Trophoblast cell (in vitro differentiated cells and primary cell): ENCODE results near the gene MCF2L2.

Source experiments
- DNase-seq, 2 donors: peaks; one replicate each; pipeline ENCODE4 v3.0.0-alpha.2; 2016
- H2AFZ ChIP-seq: 2 replicates; pipeline ENCODE4 v1.6.1; 2013; ENCODE audit warnings: low read length, moderate library complexity, mild to moderate bottlenecking; ENCODE audit not compliant: insufficient read depth, poor library complexity
- H2AK5ac ChIP-seq: 2 replicates; pipeline ENCODE4 v1.6.1; 2013; ENCODE audit warnings: mild to moderate bottlenecking, low read length
- H2BK120ac ChIP-seq: 2 replicates; pipeline ENCODE4 v1.6.1; 2013; ENCODE audit warnings: low read length, mild to moderate bottlenecking, moderate library complexity; ENCODE audit not compliant: insufficient read depth, poor library complexity
- H2BK12ac ChIP-seq: 2 replicates; pipeline ENCODE4 v1.6.1; 2013; ENCODE audit warnings: mild to moderate bottlenecking, low read length, moderate library complexity
- H2BK5ac ChIP-seq: 2 replicates; pipeline ENCODE4 v1.6.1; 2013; ENCODE audit warnings: low read length, low read depth, moderate library complexity, mild to moderate bottlenecking; ENCODE audit not compliant: poor library complexity
- H3K14ac ChIP-seq: 2 replicates; pipeline ENCODE4 v1.6.1; 2013; ENCODE audit warnings: mild to moderate bottlenecking, low read length
- H3K18ac ChIP-seq: 2 replicates; pipeline ENCODE4 v1.6.1; 2013; ENCODE audit warnings: mild to moderate bottlenecking, low read length
- H3K23ac ChIP-seq: 2 replicates; pipeline ENCODE4 v1.6.1; 2013; ENCODE audit warnings: low read length
- H3K27ac ChIP-seq: 2 replicates; pipeline ENCODE4 v1.5.1; 2013; ENCODE audit warnings: low read depth, mild to moderate bottlenecking, inconsistent platforms, low read length, moderate library complexity
- H3K27me3 ChIP-seq: 2 replicates; pipeline ENCODE4 v1.6.1; 2013; ENCODE audit warnings: inconsistent platforms, mild to moderate bottlenecking, low read length, moderate library complexity; ENCODE audit not compliant: insufficient read depth
- H3K36me3 ChIP-seq, 2 experiments: 1 replicate in 1 of 2; 2 replicates in 1 of 2; pipeline ENCODE4 v1.6.1; 2013; ENCODE audit warnings: low read length in 2 of 2, mild to moderate bottlenecking in 2 of 2, moderate library complexity in 1 of 2; ENCODE audit not compliant: insufficient read depth in 2 of 2, control insufficient read depth in 1 of 2
- H3K4ac ChIP-seq: 2 replicates; pipeline ENCODE4 v1.6.1; 2013; ENCODE audit warnings: low read depth, mild to moderate bottlenecking, low read length, moderate library complexity
- H3K4me1 ChIP-seq, 2 experiments: 1 replicate in 1 of 2; 2 replicates in 1 of 2; pipeline ENCODE4 v1.6.1; 2013; ENCODE audit warnings: low read length in 2 of 2, mild to moderate bottlenecking in 2 of 2, moderate library complexity in 1 of 2; ENCODE audit not compliant: insufficient read depth in 2 of 2, control insufficient read depth in 1 of 2
- H3K4me2 ChIP-seq: 2 replicates; pipeline ENCODE4 v1.6.1; 2013; ENCODE audit warnings: inconsistent platforms, mild to moderate bottlenecking, low read length, moderate library complexity
- H3K4me3 ChIP-seq: 2 replicates; pipeline ENCODE4 v1.5.1; 2013; ENCODE audit warnings: mild to moderate bottlenecking, low read depth, low read length, inconsistent platforms
- H3K79me1 ChIP-seq: one replicate; pipeline ENCODE4 v1.6.1; 2013; ENCODE audit warnings: low read length
- H3K79me2 ChIP-seq: 2 replicates; pipeline ENCODE4 v1.6.1; 2013; ENCODE audit warnings: low read length, mild to moderate bottlenecking; ENCODE audit not compliant: control insufficient read depth, insufficient read depth, poor library complexity
- H3K9ac ChIP-seq: 2 replicates; pipeline ENCODE4 v1.6.1; 2013; ENCODE audit warnings: mild to moderate bottlenecking, low read length
- H3K9me3 ChIP-seq: 2 replicates; pipeline ENCODE4 v1.6.1; 2013; ENCODE audit warnings: low read depth, mild to moderate bottlenecking, control low read depth, inconsistent platforms, low read length; ENCODE audit not compliant: insufficient read depth
- H4K12ac ChIP-seq: 2 replicates; pipeline ENCODE4 v1.6.1; 2013; ENCODE audit warnings: low read depth, mild to moderate bottlenecking, low read length, moderate library complexity
- H4K8ac ChIP-seq: 2 replicates; pipeline ENCODE4 v1.6.1; 2013; ENCODE audit warnings: low read depth, mild to moderate bottlenecking, low read length, moderate library complexity
- H4K91ac ChIP-seq: one replicate; pipeline ENCODE4 v1.6.1; 2013; ENCODE audit warnings: low read depth, mild to moderate bottlenecking, low read length, moderate library complexity
- WGBS: extraction: QIAGEN DNeasy Blood & Tissue Kit; methylation state at CpG from one replicate; pipeline ENCODE4 v1.1.7; 2013; ENCODE audit warnings: missing lambda C conversion rate; ENCODE audit not compliant: insufficient read length, insufficient coverage; ENCODE audit errors: extremely low coverage; 5-methylcytosine and 5-hydroxymethylcytosine counted together

Gene MCF2L2

GRCh38 chr3:183312433-183312832, 116.0 kb downstream of the MCF2L2 start:
- H3K4me1 ChIP-seq = peaks cover 7 to 15% of the 10 kb centered on the region in 2 experiments
- H4K8ac ChIP-seq = no peak overlapping the region
- no peak overlapping the region for H2AK5ac ChIP-seq
- peaks cover 2% of the 10 kb centered on the region for H3K9me3 ChIP-seq
- no peak overlapping the region for H4K91ac ChIP-seq
- no peak overlapping the region for H2BK12ac ChIP-seq
- H3K18ac ChIP-seq = no peak overlapping the region
- no peak overlapping the region for H2AFZ ChIP-seq
- no peak for DNase-seq
- no peak overlapping the region for H3K4me3 ChIP-seq
- no peaks in the 10 kb centered on the region for H3K27me3 ChIP-seq
- WGBS = no CpG with 5 or more reads among the region's 2 CpGs
- H4K12ac ChIP-seq = no peak overlapping the region
- no peak overlapping the region for H3K4ac ChIP-seq
- no peak overlapping the region for H2BK120ac ChIP-seq
- H3K23ac ChIP-seq = no peak overlapping the region
- no peaks in the 10 kb centered on the region for H3K36me3 ChIP-seq
- H3K9ac ChIP-seq = no peak overlapping the region
- H3K27ac ChIP-seq = no peak overlapping the region
- H3K4me2 ChIP-seq = no peak overlapping the region
- peaks cover 8% of the 10 kb centered on the region for H3K79me1 ChIP-seq
- H3K79me2 ChIP-seq = no peaks in the 10 kb centered on the region
- H3K14ac ChIP-seq = no peak overlapping the region
- no peak overlapping the region for H2BK5ac ChIP-seq

DNA sequence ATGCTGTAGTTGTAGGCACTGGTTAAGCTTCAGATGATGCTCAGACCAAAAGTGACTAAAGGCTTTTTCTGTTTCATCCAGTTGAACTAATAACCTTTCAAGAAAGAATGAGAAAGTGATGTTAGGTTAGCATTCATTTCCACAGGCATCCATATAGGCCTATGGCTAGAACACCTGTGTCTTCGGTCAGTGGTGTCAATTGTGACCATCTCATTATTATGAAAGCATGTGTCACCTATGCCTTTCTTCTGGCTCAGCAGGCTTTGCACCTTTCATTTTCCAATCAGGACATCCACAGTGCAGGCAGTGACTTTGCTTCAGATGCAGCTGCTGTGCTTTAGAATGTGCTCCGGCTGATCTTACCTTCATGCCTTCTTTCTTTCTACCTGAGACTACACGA, 117.5 kb downstream of the MCF2L2 start:
- H2BK120ac ChIP-seq = no peak overlapping the region
- H2AFZ ChIP-seq = no peak overlapping the region
- no peak for DNase-seq
- H3K18ac ChIP-seq = no peak overlapping the region
- H3K4me3 ChIP-seq = no peak overlapping the region
- H2BK5ac ChIP-seq = no peak overlapping the region
- H2AK5ac ChIP-seq = no peak overlapping the region
- no peak overlapping the region for H3K23ac ChIP-seq
- H3K4me2 ChIP-seq = no peak overlapping the region
- peaks cover 2% of the 10 kb centered on the region for H3K9me3 ChIP-seq
- peaks cover 7% of the 10 kb centered on the region for H3K79me1 ChIP-seq
- H2BK12ac ChIP-seq = no peak overlapping the region
- no peak overlapping the region for H3K9ac ChIP-seq
- WGBS = no CpG with 5 or more reads among the region's 3 CpGs
- no peak overlapping the region for H4K91ac ChIP-seq
- H3K27ac ChIP-seq = no peak overlapping the region
- H3K27me3 ChIP-seq = no peaks in the 10 kb centered on the region
- no peak overlapping the region for H3K14ac ChIP-seq
- no peak overlapping the region for H3K4ac ChIP-seq
- no peaks in the 10 kb centered on the region for H3K79me2 ChIP-seq
- peaks cover 12 to 20% of the 10 kb centered on the region in 2 experiments for H3K4me1 ChIP-seq
- H4K12ac ChIP-seq = no peak overlapping the region
- no peak overlapping the region for H4K8ac ChIP-seq
- no peaks in the 10 kb centered on the region for H3K36me3 ChIP-seq

DNA sequence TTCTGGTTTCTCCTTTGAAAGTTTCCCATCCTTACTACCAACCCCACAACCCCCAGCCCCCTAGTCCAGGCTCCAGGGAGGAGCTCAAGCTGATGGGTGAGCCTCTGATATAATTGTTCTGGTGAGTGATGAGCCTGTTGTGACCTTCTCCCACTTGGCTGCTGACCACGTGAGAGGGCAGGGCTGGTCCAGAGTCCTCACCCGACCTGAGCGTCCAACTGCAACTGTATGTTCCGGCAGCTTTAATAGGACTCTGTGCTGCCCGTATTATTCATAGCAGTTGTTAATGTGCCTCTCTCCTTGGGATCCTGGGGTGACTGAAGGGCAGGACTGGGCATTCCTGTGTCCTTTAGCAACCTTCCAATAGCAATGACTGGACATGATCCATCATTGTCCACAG, 119.1 kb downstream of the MCF2L2 start:
- no peak for DNase-seq
- Histone ChIP-seq H3K27ac (no peak overlapping the region), H2BK12ac (no peak overlapping the region), H3K9ac (no peak overlapping the region), H4K12ac (no peak overlapping the region), H4K91ac (no peak overlapping the region), H2BK120ac (no peak overlapping the region), H3K4me1 (peaks cover 10 to 14% of the 10 kb centered on the region in 2 experiments), H2BK5ac (no peak overlapping the region), H3K18ac (no peak overlapping the region), H3K36me3 (no peaks in the 10 kb centered on the region), H3K79me2 (no peaks in the 10 kb centered on the region), H3K4me3 (no peak overlapping the region), H3K14ac (no peak overlapping the region), H3K9me3 (peaks cover 2% of the 10 kb centered on the region), H4K8ac (no peak overlapping the region), H2AFZ (no peak overlapping the region), H3K4ac (no peak overlapping the region), H3K4me2 (no peak overlapping the region), H3K27me3 (no peaks in the 10 kb centered on the region), H3K23ac (no peak overlapping the region), H3K79me1 (peaks cover 6% of the 10 kb centered on the region), H2AK5ac (no peak overlapping the region)
- no CpG with 5 or more reads among the region's 5 CpGs for WGBS

DNA sequence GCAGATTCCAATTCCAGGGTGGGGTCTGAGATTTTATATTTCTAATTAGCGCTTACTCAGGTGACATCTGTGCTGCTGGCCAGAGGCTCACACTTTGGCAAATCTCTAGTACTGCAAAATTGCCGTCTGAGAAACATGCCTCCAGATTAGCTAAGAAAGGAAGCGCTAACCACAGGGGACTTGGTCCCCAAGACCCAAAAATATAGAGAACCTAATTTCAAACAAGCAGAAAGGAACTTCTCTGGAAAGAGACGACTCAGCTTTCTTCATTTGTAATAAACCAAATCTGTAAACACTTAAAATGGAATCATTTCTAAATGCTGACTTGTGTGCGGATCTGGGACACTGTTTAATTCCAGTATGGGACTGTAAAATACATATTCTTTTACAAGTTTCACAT, 119.7 kb downstream of the MCF2L2 start:
- no peak overlapping the region for H3K9ac ChIP-seq
- no peak overlapping the region for H4K12ac ChIP-seq
- no peak overlapping the region for H2AK5ac ChIP-seq
- no peak overlapping the region for H2BK5ac ChIP-seq
- H3K23ac ChIP-seq = no peak overlapping the region
- peaks cover 4% of the 10 kb centered on the region for H3K79me1 ChIP-seq
- no peaks in the 10 kb centered on the region for H3K79me2 ChIP-seq
- H2BK120ac ChIP-seq = no peak overlapping the region
- H3K4me3 ChIP-seq = no peak overlapping the region
- no peak overlapping the region for H2AFZ ChIP-seq
- DNase-seq = no peak
- H4K8ac ChIP-seq = no peak overlapping the region
- no peak overlapping the region for H3K14ac ChIP-seq
- H3K4ac ChIP-seq = no peak overlapping the region
- no peak overlapping the region for H3K18ac ChIP-seq
- peaks cover 9 to 13% of the 10 kb centered on the region in 2 experiments for H3K4me1 ChIP-seq
- no peak overlapping the region for H2BK12ac ChIP-seq
- no peaks in the 10 kb centered on the region for H3K36me3 ChIP-seq
- H3K27me3 ChIP-seq = no peaks in the 10 kb centered on the region
- H3K27ac ChIP-seq = no peak overlapping the region
- no peak overlapping the region for H4K91ac ChIP-seq
- WGBS = no CpG with 5 or more reads among the region's 5 CpGs
- H3K4me2 ChIP-seq = no peak overlapping the region
- peaks cover 2% of the 10 kb centered on the region for H3K9me3 ChIP-seq
